AG08395 (cell line): Measurements from ENCODE around the gene ZIC5.

Experiments
- DNase-seq: peaks from one replicate; pipeline ENCODE4 v3.0.0; 2012; ENCODE audit warnings: mixed read lengths, low spot score

ZIC5 gene

GRCh38 chr13:99975626-99976025 is 4.1 kb upstream of the ZIC5 start:
- no peak for DNase-seq

DNA sequence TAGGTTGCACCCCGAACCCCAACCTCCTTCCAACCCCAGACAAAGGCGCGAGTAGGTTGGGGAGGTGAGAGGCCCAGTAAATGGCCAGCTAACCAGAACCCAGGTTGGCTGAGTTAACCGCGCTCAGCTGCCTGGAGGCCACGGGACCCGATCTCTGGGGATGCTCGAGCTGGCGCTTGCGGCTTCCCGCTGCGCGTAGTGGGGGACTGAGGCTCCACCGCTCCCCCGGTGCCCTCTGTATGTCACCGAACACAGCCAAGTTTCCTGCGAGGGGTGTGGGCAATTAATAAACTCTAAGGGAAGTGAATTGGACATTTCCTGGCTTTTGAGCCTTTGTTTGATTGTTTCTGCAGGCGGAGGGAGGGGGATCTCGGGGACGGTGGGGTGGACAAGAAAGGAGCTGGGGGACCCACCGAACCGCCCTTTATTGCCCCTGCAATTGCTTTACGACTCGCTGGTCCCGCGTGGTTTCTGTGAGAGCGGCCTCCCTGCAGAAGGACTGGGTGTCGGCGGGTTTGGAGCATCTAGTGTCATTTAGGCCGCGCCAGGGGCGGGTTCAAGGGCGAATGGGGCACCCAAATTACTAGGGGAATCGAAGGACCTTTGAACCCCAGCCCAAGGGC is 3.5 kb upstream of the ZIC5 start:
- no peak for DNase-seq

- no peak for DNase-seq
These were observed 2.9 kb upstream of the ZIC5 start for GRCh38 chr13:99974296-99974938.

DNA sequence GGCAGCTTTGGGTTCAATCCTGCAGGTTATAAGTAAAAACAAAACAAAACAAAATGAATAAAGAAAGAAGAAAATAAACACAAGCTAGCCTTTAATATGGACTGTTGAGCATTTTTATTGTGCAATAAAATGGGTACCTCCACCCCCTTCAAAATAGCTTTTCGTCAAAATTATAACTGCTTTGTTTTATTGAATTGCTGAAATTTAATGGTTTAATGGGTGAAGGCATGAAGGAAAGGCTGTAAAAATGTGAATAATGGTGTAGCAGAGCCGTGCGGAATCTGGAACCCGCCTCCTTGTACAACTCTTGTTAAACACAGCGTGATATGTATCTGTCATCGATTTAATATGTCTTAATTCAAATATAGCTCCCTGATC is 2.2 kb upstream of the ZIC5 start:
- DNase-seq, result no peak

DNA sequence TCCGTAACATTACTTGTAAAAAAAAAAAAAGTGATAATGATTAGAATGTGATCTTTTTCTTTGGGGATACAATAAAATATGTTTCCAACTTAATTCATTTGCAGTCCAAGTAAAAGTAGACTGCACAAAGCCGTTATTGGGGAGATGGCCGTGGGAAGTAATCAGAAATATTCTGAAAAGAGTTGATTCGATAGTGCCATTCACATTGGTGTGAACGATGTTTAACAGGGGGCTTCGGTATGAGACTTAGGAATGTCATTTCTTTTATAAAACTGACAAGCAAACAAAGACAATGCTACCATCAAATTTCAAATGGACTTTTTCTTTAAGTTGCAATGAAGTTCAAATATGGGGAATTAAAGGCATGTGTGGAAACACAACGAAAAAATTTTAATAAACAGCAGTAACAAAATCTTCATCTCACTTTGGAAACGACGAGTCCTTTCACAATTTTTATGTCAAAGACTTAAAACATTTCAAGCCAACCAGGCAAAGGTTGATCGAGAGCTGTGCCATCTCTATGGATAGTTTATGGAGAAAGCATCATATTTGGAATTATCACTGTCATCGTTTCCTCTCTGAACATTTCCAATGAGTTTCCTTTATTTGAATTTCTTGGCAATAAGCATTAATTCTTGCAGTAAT is 1.7 kb upstream of the ZIC5 start:
- no peak for DNase-seq

- DNase-seq, result no peak
These were observed 694 bp upstream of the ZIC5 start for GRCh38 chr13:99972190-99972731.

DNA sequence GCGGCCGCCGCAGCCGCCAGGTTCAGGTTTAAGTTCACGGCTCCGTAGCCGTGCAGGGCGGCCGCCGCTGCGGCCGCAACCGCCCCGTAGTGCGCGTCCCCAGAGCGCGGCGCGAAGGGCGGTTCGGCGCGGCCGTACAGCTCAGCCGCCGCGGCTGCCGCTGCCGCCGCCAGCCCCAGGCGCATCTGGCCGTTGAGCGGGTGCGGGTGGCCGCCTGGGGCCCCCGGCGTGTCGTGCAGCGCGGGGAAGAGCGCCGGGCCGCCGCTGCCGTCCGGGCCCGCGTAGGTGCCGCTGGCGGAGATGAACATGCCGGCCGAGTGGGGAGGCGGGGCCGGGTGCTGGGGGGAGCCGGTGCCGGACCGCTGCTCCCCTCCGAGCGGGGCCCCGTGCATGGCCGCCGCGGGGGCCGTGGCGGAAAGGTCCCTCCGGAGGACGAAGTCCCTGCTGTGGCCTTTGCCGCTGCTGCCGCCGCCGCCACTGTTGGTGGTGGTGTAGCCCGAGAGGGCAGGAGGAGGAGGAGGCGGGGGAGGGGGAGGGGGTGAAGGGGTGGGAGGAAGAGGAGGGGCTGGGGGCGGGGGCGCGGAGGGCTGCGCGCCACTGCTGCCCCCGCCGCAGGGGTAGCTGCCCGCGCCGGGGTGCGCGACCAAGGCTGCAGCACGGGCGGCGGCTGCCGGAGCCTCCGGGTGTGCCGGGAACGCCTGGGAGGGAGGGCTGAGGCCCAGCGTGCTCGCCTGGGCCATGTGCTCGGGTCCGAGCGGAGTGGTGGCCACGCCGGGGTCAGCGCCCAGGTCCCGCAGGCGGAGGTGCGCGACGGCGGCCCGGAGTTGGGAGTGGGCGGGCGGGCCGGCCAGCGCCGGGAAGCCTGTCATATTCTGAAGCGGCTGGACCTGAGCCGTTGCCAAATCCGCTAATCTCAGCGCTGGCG is 654 bp downstream of the ZIC5 start:
- DNase-seq, result no peak

- no peak for DNase-seq
These were observed 1.5 kb downstream of the ZIC5 start for GRCh38 chr13:99969919-99970650.

GRCh38 chr13:99969453-99969918 is 2.1 kb downstream of the ZIC5 start:
- DNase-seq, result no peak

DNA sequence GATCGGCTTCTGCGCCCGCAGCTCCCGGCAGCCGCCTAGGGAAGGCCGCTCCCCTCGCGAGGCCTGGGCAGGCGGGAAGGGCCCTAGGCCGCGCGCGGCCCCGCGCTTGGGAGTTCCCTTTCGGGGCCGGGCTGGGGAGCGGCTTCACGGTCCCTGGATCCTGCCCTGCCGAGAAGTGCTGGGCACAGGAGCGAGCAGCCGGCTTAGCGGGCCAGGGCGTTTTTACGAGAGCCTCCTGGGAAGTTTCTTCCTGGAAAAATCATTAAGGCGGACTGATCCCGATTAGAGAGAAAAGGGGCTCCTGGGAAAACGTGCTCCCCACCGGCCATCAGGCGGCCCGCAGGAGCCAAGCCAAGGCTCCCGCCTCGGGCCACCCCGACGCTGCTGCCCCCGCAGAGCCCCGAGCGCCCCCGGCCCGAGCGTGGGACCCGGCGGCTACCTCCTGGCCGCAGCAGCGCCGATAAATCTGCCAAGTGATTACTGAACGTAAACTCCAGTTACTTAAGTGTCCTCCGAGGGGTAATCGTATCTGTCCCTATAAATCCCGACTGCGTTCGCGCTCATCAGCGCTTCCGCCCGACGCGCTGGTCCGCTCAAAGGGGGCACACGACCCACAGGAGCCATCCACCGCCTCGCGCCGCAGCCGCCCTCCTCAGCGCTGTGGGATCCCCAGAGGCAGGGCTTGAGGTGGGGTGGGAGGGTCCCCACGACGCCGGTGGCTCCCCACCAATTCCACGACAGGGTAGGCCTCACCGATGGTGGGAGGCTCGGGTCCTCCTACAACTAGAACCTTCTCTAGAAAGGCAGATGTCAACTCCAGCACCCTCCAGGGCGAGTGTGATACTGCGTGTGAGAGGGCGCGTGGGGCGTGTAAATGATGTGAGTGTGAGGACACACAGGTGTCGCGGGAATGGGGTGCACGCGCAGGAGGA is 2.8 kb downstream of the ZIC5 start:
- no peak for DNase-seq

DNA sequence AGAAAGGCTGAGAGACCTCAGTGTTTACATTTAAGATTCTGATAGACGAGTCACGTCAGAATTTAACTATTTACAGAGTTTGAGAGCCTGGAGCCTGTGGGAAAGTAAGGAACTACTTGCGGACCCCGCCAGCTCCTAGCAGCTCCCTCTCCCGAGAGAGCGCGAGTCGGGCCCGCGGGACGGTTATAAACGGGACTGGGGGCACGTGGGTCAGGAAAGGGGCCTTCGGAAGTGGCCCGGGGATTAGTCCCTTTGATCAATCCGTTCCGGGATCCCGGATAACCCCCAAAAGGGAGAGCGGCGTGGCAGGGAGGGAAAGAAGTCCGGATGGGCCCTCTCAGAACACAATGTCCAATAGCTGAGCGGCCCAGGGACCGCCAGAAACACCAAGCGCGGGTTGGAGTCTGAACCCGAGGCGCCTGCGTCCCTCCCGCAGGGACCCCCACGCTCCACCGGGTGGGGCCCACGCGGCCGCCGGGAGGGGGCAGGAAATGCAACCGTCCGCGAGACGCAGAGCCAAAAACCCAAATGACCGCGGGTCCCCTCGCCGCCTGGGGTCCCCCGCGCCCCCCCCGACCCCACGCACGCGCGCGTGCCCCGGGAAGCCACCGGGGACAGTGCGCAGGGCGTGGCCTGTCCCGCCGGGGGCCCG is 3.6 kb downstream of the ZIC5 start:
- DNase-seq, result no peak

GRCh38 chr13:99967498-99967868 is 4.1 kb downstream of the ZIC5 start:
- no peak for DNase-seq

- DNase-seq, result no peak
These were observed 5.3 kb downstream of the ZIC5 start for GRCh38 chr13:99966064-99966805.

DNA sequence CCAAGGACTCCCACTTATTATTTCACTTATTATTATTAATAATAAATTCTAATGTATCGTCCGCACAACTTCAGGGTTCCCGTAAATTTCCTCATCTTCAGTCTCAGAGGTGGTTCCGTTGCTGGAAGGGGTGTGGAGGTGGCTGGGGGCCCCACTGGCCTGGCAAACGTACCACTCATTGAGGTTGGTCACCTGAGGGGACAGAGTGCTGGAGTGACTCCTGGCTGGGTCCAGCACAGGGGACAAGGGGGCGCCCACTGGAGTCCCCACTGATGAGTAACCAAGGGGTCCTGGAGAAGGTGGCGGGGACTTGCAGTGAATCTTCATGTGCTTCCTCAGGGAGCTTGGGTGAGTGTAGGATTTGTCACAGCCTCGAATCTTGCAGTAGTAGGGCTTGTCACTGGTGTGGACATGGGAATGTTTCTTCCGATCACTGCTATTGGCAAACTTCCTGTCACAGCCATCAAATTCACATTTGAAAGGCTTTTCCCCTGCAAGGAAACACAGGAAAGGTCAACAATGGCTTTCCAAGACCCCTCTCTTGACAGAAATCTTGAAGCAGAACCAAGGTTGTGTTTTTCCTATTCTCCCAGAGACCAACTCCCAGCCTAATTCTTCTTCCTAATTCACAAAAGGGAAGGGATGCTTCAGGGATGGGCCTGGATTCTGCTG is 6.1 kb downstream of the ZIC5 start:
- DNase-seq, result no peak

DNA sequence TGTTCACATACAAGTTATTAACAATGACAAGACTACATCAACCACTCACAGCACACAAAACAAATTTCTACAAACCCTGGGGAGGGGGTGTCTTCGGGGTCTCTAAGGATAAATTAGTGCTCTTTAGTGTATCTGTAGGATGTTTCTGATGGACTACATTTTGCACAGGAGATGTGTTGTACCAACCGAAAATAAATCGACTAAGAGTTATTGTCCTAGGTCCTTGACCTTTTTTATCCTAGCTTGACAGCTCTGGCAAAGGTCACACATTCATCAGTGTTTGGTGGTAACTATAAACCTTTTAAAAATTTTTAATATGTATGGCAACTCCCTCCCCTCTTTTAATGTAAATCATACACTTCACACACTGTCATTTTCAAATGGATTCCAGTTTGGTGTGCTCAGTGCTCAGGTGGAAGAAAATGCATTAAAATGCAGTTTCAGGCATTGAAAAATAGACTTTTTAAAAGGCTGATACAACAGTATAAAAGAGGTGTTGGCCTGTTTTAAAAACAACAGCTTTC is 7.7 kb downstream of the ZIC5 start:
- DNase-seq, result no peak

DNA sequence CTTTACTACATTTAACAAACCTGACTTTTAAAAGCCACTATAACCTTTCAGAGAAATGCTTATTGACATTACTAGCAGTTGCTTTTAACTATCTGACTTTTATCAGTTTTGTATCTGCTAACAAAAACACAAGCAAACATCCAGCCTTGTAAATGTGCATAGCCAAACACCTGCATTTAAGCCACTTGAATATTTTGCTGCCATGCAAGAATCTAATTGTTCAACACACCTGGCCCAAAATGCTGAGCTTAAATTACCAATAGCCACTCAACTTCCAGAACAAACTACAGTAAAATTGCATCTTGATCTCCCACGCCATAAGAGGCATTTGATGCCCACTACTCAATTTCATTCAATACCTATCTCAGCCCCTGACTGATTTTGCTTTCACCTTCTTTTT is 9.3 kb downstream of the ZIC5 start:
- DNase-seq, result no peak

DNA sequence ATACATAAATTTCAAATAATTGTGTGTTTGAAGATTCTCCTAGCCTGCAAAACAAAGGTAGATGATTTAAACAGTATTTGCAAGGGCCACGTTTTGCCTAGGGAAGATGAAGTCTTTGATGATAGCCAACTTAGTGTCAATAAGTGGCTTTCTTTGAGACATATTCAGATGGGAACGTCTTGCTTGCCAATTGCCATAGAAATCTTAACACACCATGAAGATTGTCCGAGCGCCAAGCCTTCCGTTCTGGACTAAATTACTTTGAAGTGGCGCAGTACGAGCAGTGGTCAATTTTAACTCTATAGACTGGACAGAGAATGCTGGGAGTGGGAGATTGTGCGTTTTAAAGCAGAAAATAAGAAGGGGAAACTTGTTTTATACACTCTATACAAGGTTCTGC is 9.9 kb downstream of the ZIC5 start:
- no peak for DNase-seq

DNA sequence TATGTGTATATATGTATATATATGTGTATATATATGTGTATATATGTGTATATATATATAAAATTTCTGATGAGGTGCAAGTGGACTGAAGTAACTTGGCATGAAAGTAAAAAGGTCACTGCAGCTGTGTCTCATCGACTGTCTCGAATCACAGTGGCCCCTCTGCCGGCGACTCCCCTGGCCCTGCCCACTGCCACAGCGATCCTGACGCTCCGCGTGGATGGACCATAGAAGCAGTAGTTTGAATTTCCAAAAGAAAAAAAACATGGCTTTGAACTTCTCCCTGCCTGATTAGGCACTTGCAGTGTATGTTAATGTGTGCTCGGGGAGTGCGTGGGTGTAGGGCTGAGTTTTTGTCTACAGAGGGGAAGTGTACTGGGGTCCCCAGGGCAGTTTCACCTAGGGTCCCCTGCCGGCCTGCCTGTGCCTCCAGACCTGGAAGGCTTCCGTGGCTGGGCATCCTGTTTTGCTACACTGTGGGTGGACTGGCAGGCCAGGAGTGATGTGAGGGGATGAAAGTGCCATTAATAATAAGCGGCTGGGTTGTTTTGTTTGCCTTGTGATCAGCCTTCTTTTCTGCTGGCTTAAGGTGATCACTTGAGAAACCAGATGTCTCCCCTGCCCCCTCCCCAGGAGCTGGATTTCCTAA is 10.8 kb downstream of the ZIC5 start:
- DNase-seq, result no peak
